ENCODE results near the gene SH3RF3. TPM values are rescaled to one million over a fixed set of nuclear protein-coding genes. Genes with fewer than 3 reads are reported as not detected.

SH3RF3 gene
- polyA plus RNA-seq, 5 donors, result 6.1 to 8.9 (median 7.3) TPM

- DNase-seq, result no peak
Measured at GRCh38 chr2:109493176-109493935, 364.4 kb downstream of the SH3RF3 start.

GRCh38 chr2:109494351-109494750 lies 365.3 kb downstream of the SH3RF3 start:
- no peak for DNase-seq

DNA sequence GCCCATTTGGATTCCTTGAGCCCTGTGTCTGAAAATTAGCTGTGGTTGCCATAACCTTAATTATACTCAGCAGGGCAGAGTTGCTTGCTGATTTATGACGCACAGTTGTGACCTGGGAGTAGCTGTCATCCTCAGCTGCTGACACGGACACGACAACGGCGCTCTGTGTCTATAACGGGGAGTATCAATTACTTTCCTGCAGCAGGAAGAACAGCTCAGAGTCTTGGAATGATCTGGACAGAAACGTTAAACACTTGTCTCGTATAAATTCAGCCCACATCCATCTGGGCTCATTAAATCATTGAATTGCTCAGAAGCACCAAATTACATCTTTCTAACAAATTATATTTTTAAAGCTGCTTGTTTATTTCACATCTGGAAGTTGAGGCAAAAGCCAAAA lies 368.5 kb downstream of the SH3RF3 start:
- DNase-seq, result no peak

DNA sequence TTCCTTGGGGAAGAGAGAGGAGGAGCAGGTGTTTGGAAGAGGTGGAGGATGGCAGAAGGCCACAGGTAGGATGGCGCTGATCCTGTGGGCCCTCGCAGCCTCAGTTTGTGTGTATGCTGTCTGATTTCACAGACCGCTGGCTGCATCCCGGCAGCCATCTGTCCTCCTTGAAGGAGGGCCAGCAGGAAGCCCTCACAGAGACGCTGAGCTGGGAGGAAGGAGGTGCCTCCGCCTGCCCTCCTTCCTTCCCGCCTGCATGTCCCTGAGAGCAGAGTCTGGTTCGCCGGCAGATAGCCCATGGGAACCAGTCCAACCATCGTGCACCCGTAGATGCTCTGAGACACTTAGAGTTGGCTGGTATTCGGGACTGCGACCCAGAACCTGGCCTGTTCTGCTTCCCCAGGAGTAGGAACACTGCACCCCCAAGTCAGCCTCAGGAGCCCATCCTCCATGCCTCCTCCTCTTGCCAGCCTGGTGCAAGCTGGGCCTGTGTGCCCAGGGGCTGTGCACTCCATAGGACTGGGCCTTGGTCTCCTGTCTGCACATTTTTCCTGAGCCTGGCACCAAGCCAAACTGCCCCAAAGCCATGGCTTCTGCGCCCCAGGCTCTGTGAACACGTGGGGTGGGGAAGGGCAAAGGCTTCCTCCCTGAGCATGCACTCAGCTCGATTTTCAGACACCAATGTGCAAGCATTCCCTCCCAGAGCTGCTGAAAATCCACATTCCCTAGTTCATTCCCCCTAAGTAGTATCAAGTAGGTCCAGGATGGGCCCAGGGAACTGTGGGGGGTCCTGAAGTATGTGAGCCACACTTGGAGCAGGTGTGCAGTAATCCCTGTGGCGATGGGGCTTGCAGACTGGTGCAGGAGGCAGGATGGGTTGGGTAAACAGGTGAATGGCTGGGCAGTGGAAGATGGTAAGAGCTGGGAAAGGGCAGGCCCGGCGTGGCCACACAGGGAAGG lies 369.2 kb downstream of the SH3RF3 start:
- DNase-seq, result peak in 1 of 2 donors; percentile 55

DNA sequence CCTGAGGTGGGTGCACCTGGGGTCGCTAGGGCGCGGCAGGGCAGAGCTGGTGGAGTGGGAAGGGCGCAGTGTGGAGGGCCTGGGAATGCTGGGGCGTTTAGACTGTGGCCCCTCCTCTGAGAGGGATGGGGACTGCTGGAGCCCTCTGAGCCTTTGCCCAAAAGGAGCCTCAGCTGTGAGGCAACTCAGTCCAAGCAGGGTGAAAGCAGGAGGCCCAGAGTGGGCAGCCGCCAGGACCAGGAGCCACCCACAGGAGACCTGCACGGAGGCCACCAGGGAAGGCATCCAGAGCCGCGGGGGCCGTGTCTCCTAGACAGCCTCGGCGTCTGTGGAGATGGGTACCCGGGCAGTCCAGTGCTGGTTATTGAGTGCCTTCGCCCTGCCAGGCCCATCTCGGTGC lies 369.9 kb downstream of the SH3RF3 start:
- DNase-seq, result no peak

DNA sequence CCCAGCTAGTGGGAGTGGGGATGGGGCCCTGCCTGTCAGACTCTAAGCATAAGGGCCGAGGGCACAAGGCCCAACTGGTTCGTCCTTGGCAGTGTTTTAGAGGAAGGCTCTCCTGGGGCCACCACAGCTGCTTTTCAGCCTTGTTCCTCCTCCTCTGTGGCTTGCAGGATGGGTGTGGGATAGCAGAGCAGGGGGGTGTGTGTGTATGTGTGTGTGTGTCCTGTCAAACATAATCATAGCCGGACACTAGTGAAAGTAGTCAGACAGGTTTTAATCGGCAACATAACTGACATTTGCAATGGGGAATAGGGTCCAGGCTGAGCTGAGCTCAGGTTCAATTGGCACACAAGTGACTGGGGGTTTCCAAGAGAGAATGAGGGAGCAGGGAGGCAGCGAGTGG lies 370.6 kb downstream of the SH3RF3 start:
- no peak for DNase-seq

DNA sequence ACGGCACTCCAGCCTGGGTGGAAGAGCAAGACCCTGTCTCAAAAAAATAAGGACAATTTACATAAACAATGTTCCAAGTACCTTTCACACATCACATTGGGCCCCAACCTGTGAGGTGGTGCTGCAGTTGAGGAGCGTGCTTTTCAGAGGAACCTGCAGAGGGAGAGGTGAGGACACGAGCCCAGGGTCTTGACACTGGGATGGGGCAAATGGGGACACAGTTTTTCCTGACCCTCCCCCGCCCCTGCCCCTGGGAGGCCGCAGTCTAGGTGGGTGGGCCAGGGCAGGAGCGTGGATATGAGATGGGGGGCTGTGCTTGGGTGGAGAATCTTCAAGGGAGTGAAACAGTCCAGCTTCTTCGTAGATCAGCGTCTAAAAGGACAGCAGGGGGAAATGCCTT lies 371.9 kb downstream of the SH3RF3 start:
- no peak for DNase-seq

DNA sequence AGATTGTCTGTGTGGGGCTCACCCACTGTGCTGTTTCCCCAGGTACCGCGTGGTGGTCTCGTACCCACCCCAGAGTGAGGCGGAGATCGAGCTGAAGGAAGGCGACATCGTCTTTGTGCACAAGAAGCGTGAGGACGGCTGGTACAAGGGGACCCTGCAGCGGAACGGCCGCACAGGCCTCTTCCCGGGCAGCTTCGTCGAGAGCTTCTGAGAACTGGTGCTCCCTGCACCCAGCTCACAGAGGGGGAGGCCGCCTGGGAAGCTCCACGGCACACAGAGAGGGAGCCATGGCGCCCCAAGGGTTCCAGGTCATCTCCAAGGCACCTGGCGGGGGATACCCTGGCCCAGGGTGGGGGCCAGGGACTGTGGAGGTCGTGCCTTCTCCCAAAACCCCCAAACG lies 372.5 kb downstream of the SH3RF3 start:
- DNase-seq, result no peak

DNA sequence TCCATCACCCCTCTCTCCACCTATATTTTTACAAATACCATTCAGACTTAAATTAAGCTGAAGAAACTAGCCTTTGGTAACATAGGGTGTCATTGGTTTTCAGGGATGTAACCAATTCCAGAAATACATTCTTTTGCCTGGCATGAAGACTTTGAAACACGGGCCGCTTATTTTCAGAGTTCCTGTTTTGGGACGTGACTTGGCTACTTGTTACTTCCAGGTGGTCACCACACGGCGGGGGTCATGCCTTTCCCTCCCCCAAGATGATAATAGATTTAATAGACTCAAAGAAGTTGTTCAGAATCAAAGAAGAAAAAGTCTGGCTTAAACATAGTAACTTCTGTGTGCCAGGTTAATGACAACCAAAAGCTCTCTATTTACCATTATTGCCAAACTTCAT lies 374.2 kb downstream of the SH3RF3 start:
- DNase-seq, result no peak

GRCh38 chr2:109507217-109507616 lies 378.2 kb downstream of the SH3RF3 start:
- no peak for DNase-seq

DNA sequence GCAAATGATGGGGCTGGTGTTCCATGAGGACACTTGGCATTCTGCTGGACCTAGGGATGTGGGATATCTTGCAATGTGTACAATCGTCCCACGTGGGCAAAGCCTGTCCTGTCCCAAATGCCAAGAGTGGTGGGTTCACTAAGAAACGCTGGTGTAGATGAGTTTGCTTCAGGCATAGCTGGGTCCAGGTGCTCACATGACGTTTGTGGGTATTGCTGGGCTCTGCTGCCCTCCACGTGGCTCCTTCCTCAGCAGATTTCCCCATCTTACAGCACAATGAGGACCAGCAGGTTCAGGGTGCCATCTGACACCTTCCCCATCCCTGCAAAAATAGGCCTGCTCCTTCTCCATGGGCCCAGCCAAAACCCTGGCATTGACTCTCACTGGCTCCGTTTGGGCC lies 378.8 kb downstream of the SH3RF3 start:
- no peak for DNase-seq

DNA sequence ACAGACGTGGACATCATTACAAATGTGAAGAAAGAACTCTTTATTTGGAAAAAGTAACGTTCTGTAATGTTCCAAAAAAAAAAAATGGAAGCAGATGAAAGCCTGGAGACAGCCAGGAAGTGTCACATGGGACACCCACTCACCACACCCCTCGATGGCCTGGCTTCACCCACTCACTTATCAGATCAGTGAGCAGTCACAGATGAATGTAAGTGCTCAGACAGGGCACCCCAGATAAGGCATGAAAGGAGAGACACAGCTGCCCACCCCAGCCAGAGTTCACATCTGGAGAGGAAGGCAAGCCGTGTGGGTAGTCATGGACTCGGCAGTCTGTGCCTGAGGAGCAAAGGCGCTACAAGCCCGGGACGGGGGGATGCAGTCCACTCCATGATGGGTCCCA lies 379.6 kb downstream of the SH3RF3 start:
- DNase-seq, result no peak

GRCh38 chr2:109510136-109511028 lies 381.4 kb downstream of the SH3RF3 start:
- peak in 1 of 2 donors; percentile 73 for DNase-seq

DNA sequence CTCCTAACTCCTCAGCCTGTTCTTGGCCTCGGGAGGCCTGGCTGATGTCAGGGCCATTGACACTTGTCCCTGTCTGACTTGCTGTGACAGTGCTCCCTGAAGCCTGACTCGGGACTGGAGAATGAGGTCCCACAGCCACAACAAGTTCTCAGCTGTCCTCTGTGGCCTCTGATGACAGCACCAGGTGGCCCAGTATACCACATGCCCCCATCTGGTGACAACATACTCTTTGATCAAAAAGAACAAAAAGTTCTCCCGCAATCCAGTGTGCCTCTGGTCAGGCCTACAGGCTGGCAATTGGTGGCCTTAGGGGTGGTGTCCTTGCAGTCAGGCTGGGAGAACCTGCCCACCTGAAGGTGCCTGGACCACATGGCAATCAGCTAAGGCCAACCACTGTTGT lies 382.2 kb downstream of the SH3RF3 start:
- DNase-seq, result no peak

GRCh38 chr2:109512076-109512475 lies 383.1 kb downstream of the SH3RF3 start:
- no peak for DNase-seq

- no peak for DNase-seq
Measured at GRCh38 chr2:109513230-109513629, 384.2 kb downstream of the SH3RF3 start.

GRCh38 chr2:109513749-109514588 lies 385.0 kb downstream of the SH3RF3 start:
- DNase-seq, result peak; percentile 20 to 46

DNA sequence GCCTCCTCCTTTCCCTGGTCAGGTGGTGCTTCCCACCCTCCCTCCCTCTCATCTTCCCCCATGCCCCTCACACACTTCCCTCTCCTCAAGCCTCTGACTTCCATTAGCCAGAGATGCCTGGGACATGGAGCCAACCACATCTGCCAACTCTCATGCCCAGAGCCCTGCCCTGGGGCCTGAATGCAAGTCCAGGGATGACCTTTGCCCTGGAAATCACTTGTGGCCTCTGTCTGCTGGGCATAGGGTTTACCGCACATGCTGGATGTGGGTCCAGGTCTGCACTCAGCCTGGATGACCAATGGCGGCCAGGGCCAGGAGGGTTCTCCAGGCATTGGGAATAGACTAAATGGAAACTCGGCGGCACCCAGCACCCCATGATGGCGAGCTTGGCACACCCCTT lies 385.9 kb downstream of the SH3RF3 start:
- no peak for DNase-seq

- no peak for DNase-seq
Measured at GRCh38 chr2:109516445-109517117, 387.6 kb downstream of the SH3RF3 start.

Data from right lung (tissue), 5 donors.